Psoas muscle (tissue), 8 donors: ENCODE results near the gene UCK2. TPM values are rescaled to one million over a fixed set of nuclear protein-coding genes. Genes with fewer than 3 reads are reported as not detected.
A peak's percentile ranks its signal among the peaks of the same experiment; 100 is the strongest.

Experiments
- ATAC-seq, 4 donors: fragments of 200-7000 bp; cut with Tn5 transposase; one replicate each; pipeline ENCODE4 v1.9.1; 2020; ENCODE audit warnings: moderate library complexity in 3 of 4, mild to moderate bottlenecking in 2 of 4
- DNase-seq, 2 donors: peaks; one replicate each; pipeline ENCODE4 v3.0.0-alpha.2; 2020
- H3K27ac ChIP-seq: fragments of 200-600 bp; one replicate; pipeline ENCODE4 v1.8.0; 2022
- H3K27me3 ChIP-seq, 3 donors: fragments of 200-600 bp in 1 of 3; one replicate each; pipeline versions ENCODE4 v1.6.1 to v1.8.0; 2013 to 2022; ENCODE audit warnings: low read length in 2 of 3, mild to moderate bottlenecking in 2 of 3, moderate library complexity in 1 of 3; ENCODE audit not compliant: insufficient read depth in 3 of 3
- H3K36me3 ChIP-seq, 2 donors: fragments of 200-600 bp in 1 of 2; one replicate each; pipeline versions ENCODE4 v1.6.1 to v1.8.0; 2013 to 2022; ENCODE audit warnings: low read depth in 1 of 2, mild to moderate bottlenecking in 1 of 2, moderate library complexity in 1 of 2; ENCODE audit not compliant: insufficient read depth in 1 of 2
- H3K4me1 ChIP-seq: fragments of 200-600 bp; one replicate; pipeline ENCODE4 v1.8.0; 2022
- H3K4me3 ChIP-seq: fragments of 200-600 bp; one replicate; pipeline ENCODE4 v1.8.0; 2022; ENCODE audit warnings: mild to moderate bottlenecking
- H3K9me3 ChIP-seq: fragments of 200-600 bp; one replicate; pipeline ENCODE4 v1.8.0; 2022
- WGBS, 3 donors: extraction: QIAGEN DNeasy Blood & Tissue Kit; methylation state at CpG; one replicate each; pipeline versions ENCODE4 v1.1.6 to v1.1.7; 2013; 5-methylcytosine and 5-hydroxymethylcytosine counted together
- intact Hi-C, 2 donors: fragments of 100-400 bp; cut with DNase I; formaldehyde crosslinking; loops; one replicate each; pipeline versions ENCODE4 v1.11.0 to v1.14.2; 2022
- polyA plus RNA-seq, 3 donors: library from polyadenylated mRNA; stranded (reverse); fragments of 200-250 nt; gene quantifications; one replicate each; pipeline ENCODE4 v1.2.3, GENCODE V29; 2013
- total RNA-seq, 4 donors: library from RNA; stranded (reverse); fragmentation: NEBNext Ultra II Directional in 2 of 4; extraction: Animal tissue kit (Norgen Biotek cat#: 25700) in 2 of 4; gene quantifications; one replicate each; pipeline versions ENCODE4 v1.2.1 to v1.2.4, GENCODE V29; 2021 to 2023
- TF ChIP-seq, protein P1 (sequence below): fragments of 200-600 bp; IDR thresholded peaks from one replicate; pipeline ENCODE4 v1.8.0; 2022; ENCODE audit warnings: antibody characterized with exemption
- donor health status: healthy with polysubstance abuse.
- donor health status: DM: no; HTN: no; CAD: no; lungs with moderate emphysema.
- donor health status: Bipolar disorder and iron deficiency.
- donor health status: healthy.
- donor health status: DM: yes; HTN: yes; CAD: no.
- donor health status: DM: no; HTN: no; CAD: no.
- donor health status: DM: no; HTN: no; CAD: no.
- donor health status: DM: yes; HTN: yes; CAD: no.

UCK2 gene
- total and polyA plus RNA-seq, 7 donors, result 14.6 to 273 (median 25.1) TPM

GRCh38 chr1:165892935-165893334 lies 65.5 kb downstream of the UCK2 start:
- H3K4me1 ChIP-seq, result peaks cover 23% of the 10 kb centered on the region

GRCh38 chr1:165893507-165893906 lies 66.1 kb downstream of the UCK2 start:
- ATAC-seq (no peak), DNase-seq (no peak)
- H3K9me3 ChIP-seq, result no peaks in the 10 kb centered on the region
- peaks cover 29% of the 10 kb centered on the region for H3K4me1 ChIP-seq
- intact Hi-C loops, result no loop called here
- H3K36me3 ChIP-seq, result peaks cover 3 to 37% of the 10 kb centered on the region in 2 donors
- H3K27me3 ChIP-seq, result no peaks in the 10 kb centered on the region
- TF ChIP-seq, protein P1, sequence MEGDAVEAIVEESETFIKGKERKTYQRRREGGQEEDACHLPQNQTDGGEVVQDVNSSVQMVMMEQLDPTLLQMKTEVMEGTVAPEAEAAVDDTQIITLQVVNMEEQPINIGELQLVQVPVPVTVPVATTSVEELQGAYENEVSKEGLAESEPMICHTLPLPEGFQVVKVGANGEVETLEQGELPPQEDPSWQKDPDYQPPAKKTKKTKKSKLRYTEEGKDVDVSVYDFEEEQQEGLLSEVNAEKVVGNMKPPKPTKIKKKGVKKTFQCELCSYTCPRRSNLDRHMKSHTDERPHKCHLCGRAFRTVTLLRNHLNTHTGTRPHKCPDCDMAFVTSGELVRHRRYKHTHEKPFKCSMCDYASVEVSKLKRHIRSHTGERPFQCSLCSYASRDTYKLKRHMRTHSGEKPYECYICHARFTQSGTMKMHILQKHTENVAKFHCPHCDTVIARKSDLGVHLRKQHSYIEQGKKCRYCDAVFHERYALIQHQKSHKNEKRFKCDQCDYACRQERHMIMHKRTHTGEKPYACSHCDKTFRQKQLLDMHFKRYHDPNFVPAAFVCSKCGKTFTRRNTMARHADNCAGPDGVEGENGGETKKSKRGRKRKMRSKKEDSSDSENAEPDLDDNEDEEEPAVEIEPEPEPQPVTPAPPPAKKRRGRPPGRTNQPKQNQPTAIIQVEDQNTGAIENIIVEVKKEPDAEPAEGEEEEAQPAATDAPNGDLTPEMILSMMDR, result no peak
- no peak overlapping the region for H3K27ac ChIP-seq
- no peak overlapping the region for H3K4me3 ChIP-seq
- 88 to 95% (median 93%) methylated on average over 2 of the region's 2 CpGs for WGBS, 3 donors

More at GRCh38 chr1:165892935-165893334, 65.5 kb downstream of the UCK2 start:
- Histone ChIP-seq H3K9me3 (no peaks in the 10 kb centered on the region), H3K4me3 (no peak overlapping the region), H3K27ac (no peak overlapping the region), H3K36me3 (peaks cover 3 to 37% of the 10 kb centered on the region in 2 donors), H3K27me3 (no peaks in the 10 kb centered on the region)
- ATAC-seq, result no peak
- DNase-seq, result no peak
- intact Hi-C loops, result no loop called here
- TF ChIP-seq, protein P1, result no peak
- 80 to 94% (median 90%) methylated on average over 4 of the region's 4 CpGs for WGBS, 3 donors

DNA sequence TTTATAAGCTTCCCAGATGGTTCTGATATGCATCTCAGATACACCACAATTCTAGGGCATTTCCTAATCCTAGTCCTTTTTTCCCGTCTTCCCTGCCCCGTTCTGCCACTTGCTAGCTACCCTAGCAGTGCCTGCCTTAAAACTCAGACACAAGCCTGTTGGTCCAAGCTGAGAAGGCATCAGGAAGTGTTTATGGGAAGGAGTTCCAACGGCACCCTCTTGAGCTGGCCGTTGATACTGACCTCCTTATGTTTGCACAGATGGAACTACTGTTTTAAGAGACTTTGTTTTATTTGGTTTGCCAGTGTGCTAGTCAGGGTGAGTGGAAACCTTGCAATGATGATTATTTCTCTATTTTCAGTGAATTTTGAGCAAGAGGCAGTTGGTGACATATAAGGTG lies 67.2 kb downstream of the UCK2 start:
- H3K27ac ChIP-seq, result no peak overlapping the region
- ATAC-seq (no peak), DNase-seq (no peak)
- H3K36me3 ChIP-seq, result peaks cover 3 to 37% of the 10 kb centered on the region in 2 donors
- WGBS, 3 donors, result 71 to 86% (median 77%) methylated on average over 4 of the region's 4 CpGs
- H3K4me1 ChIP-seq, result peaks cover 34% of the 10 kb centered on the region
- H3K9me3 ChIP-seq, result no peaks in the 10 kb centered on the region
- intact Hi-C loops, result no loop called here
- TF ChIP-seq, protein P1, result no peak
- H3K27me3 ChIP-seq, result no peaks in the 10 kb centered on the region
- H3K4me3 ChIP-seq, result no peak overlapping the region

- intact Hi-C loops, result loop anchor here in 1 of 2 donors (5.0 kb wide), 2 partner anchors 38 to 53 kb away; no protein-coding TSS in a partner anchor
- 77 to 88% (median 87%) methylated on average over 5 of the region's 5 CpGs for WGBS, 3 donors
- TF ChIP-seq, protein P1, result no peak
- Histone ChIP-seq H3K27me3 (no peaks in the 10 kb centered on the region), H3K4me1 (peaks cover 42% of the 10 kb centered on the region), H3K4me3 (no peak overlapping the region), H3K27ac (peak overlapping the region; percentile 93), H3K9me3 (no peaks in the 10 kb centered on the region), H3K36me3 (peaks cover 3 to 36% of the 10 kb centered on the region in 2 donors)
- ATAC-seq (no peak), DNase-seq (no peak)
Measured at GRCh38 chr1:165895451-165895871, 68.0 kb downstream of the UCK2 start.

DNA sequence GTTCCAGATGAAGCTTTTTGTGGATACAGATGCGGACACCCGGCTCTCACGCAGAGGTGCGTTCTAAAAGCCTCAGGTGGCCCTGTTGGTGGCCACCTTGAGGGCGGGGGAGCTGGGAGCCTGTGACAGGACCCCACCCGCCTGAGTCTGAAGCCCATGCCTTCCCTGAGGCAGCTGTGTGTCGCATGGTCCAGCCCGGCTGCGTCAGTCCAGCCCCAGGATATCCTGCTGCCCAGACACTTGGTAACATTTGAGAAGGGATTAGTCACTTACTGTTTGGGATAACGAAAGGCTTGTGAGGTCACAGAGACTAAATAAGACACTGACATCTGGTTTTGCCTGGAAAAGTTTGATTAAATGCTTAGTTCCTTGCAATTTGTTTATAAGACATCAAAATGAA lies 68.9 kb downstream of the UCK2 start:
- peak; percentile 85 to 95 (median 90) for ATAC-seq
- Histone ChIP-seq H3K4me1 (peaks cover 42% of the 10 kb centered on the region), H3K4me3 (no peak overlapping the region), H3K9me3 (no peaks in the 10 kb centered on the region), H3K27ac (peak overlapping the region; percentile 93), H3K36me3 (peaks cover 3 to 28% of the 10 kb centered on the region in 2 donors), H3K27me3 (no peaks in the 10 kb centered on the region)
- WGBS, 3 donors, result 54 to 60% (median 55%) methylated on average over 10 of the region's 10 CpGs
- intact Hi-C loops, result loop anchor here in 1 of 2 donors (5.0 kb wide), 2 partner anchors 39 to 54 kb away; no protein-coding TSS in a partner anchor
- TF ChIP-seq, protein P1, result no peak
- DNase-seq, result peak; percentile 69 to 74
